ENCODE measurements around the gene FBXW9.

GRCh38 chr19:12737835-12738351 lies 41.5 kb upstream of the FBXW9 start:
- no peak for TF ChIP-seq CTCF (IDR thresholded peaks at IDR 0.05; ENCODE audit: poor library complexity)
- no peak for TF ChIP-seq EZH2 (IDR thresholded peaks at IDR 0.05; ENCODE audit: borderline replicate concordance)

Measured in hepatocyte (in vitro differentiated cells).